Measurements from ENCODE around the gene UACA.

GRCh38 chr15:70783610-70784022 is 20.3 kb upstream of the UACA start:
- TF ChIP-seq CTCF (IDR thresholded peaks at IDR 0.05; ENCODE audit: extremely low read depth in 1 of 2, insufficient read depth in 1 of 2, low read depth in 1 of 2, low read length in 2 of 2): no peak
- TF ChIP-seq POLR2AphosphoS5 (IDR thresholded peaks at IDR 0.05; ENCODE audit: insufficient read depth, low read depth, low read length): no peak
- TF ChIP-seq EZH2 (IDR thresholded peaks at IDR 0.05; ENCODE audit: borderline replicate concordance, low read depth, low read length, severe bottlenecking): no peak
- TF ChIP-seq MYC (IDR thresholded peaks at IDR 0.05; ENCODE audit: low read depth, low read length): no peak
- TF ChIP-seq POLR2A (IDR thresholded peaks at IDR 0.05; ENCODE audit: low read depth, low read length): no peak
- no peak for TF ChIP-seq MAX (IDR thresholded peaks at IDR 0.05; ENCODE audit: insufficient read depth, insufficient read length)
- no peak for TF ChIP-seq JUN (IDR thresholded peaks at IDR 0.05; ENCODE audit: borderline replicate concordance, insufficient read depth, insufficient read length, low read depth)
- TF ChIP-seq GATA2 (IDR thresholded peaks at IDR 0.05; ENCODE audit: insufficient read depth, insufficient read length, low read depth, low read length): no peak
- no peak for TF ChIP-seq FOS (IDR thresholded peaks at IDR 0.05; ENCODE audit: borderline replicate concordance, insufficient read depth, low read length)
